Stomach (tissue), 9 donors: ENCODE data around the gene DPP6. TPM values are rescaled to one million over a fixed set of nuclear protein-coding genes. Genes with fewer than 3 reads are reported as not detected.

Experiments
- DNase-seq, 2 donors: peaks; one replicate each; pipeline versions ENCODE4 v3.0.0 to v3.0.0-alpha.2; 2013 to 2019
- H3K27ac ChIP-seq, 5 donors: fragments of 200-600 bp in 4 of 5; sonication (generic) in 4 of 5; one replicate each; pipeline ENCODE4 v1.5.1; 2013 to 2019; ENCODE audit warnings: mild to moderate bottlenecking in 1 of 5, moderate library complexity in 1 of 5
- H3K27me3 ChIP-seq, 3 donors: fragments of 200-600 bp; sonication (generic); one replicate each; pipeline ENCODE4 v1.5.1; 2017 to 2019; ENCODE audit warnings: mixed run types in 1 of 3
- H3K36me3 ChIP-seq, 4 donors: fragments of 200-600 bp; sonication (generic); 1 replicate in 3 of 4; 2 replicates in 1 of 4; pipeline ENCODE4 v1.5.1; 2016 to 2019
- H3K4me1 ChIP-seq, 4 donors: fragments of 200-600 bp; sonication (generic); one replicate each; pipeline ENCODE4 v1.5.1; 2016 to 2019
- H3K4me3 ChIP-seq, 4 donors: fragments of 200-600 bp; sonication (generic) in 3 of 4; one replicate each; pipeline ENCODE4 v1.5.1; 2016 to 2019; ENCODE audit warnings: mild to moderate bottlenecking in 1 of 4
- H3K9me3 ChIP-seq, 4 donors: fragments of 200-600 bp; sonication (generic); one replicate each; pipeline ENCODE4 v1.5.1; 2016 to 2019
- CTCF ChIP-seq, 7 experiments: fragments of 450-650 bp in 4 of 7; fragments of 200-600 bp in 3 of 7; sonication (generic) in 3 of 7; IDR thresholded peaks; one replicate each; pipeline ENCODE4 v1.5.1; 2016 to 2019; ENCODE audit warnings: antibody characterized with exemption in 7 of 7, control low read depth in 2 of 7, mild to moderate bottlenecking in 1 of 7
- EP300 ChIP-seq: sonication (generic); formaldehyde crosslinking; IDR thresholded peaks from one replicate; pipeline ENCODE4 v1.6.1; 2017; ENCODE audit warnings: antibody characterized with exemption
- POLR2A ChIP-seq, 4 donors: fragments of 450-650 bp; IDR thresholded peaks; one replicate each; pipeline ENCODE4 v1.6.1; 2016; ENCODE audit warnings: antibody characterized with exemption in 4 of 4, control low read depth in 2 of 4, mild to moderate bottlenecking in 1 of 4, moderate library complexity in 1 of 4
- POLR2AphosphoS5 ChIP-seq, 3 donors: sonication (generic); formaldehyde crosslinking; IDR thresholded peaks; one replicate each; pipeline ENCODE4 v1.6.1; 2016; ENCODE audit warnings: antibody characterized with exemption in 3 of 3
- WGBS, 5 donors: extraction: QIAGEN DNeasy Blood & Tissue Kit in 3 of 5; methylation state at CpG; one replicate each; pipeline versions ENCODE4 v1.1.5 to v1.1.7; 2013 to 2018; 5-methylcytosine and 5-hydroxymethylcytosine counted together
- intact Hi-C: fragments of 100-400 bp; cut with DNase I; formaldehyde crosslinking; loops from one replicate; pipeline ENCODE4 v1.15.1; 2023; ENCODE audit warnings: low total_unique reads
- polyA plus RNA-seq, 3 donors: library from polyadenylated mRNA; stranded (reverse); fragments of 200-250 nt; gene quantifications; one replicate each; pipeline ENCODE4 v1.2.3, GENCODE V29; 2013
- total RNA-seq, 5 donors: library from RNA; depleted of rRNA; stranded (reverse); fragments of >200 nt; gene quantifications; one replicate each; pipeline versions ENCODE4 v1.1.0 to v1.2.3, GENCODE V29; 2014 to 2016
- donor health status: healthy with polysubstance abuse.
- donor health status: Bipolar disorder and iron deficiency.
- donor health status: healthy.

Gene DPP6
- total and polyA plus RNA-seq, 8 donors = 0.15 to 29.8 (median 4.9) TPM

- no peak overlapping the region for H3K27ac ChIP-seq
- peaks cover 0 to 3% (median 0%) of the 10 kb centered on the region in 4 donors for H3K36me3 ChIP-seq
- WGBS, 5 donors = 25 to 46% (median 42%) methylated on average over 2 of the region's 2 CpGs
- H3K4me3 ChIP-seq = no peak overlapping the region
- peaks cover 0 to 5% (median 0%) of the 10 kb centered on the region in 4 donors for H3K9me3 ChIP-seq
- H3K27me3 ChIP-seq = no peaks in the 10 kb centered on the region
- DNase-seq = no peak
- no peak for TF ChIP-seq POLR2AphosphoS5 (IDR thresholded peaks at IDR 0.05)
- TF ChIP-seq CTCF (IDR thresholded peaks at IDR 0.05) = no peak
- no peak for TF ChIP-seq POLR2A (IDR thresholded peaks at IDR 0.05)
- no peak for TF ChIP-seq EP300
- H3K4me1 ChIP-seq = no peaks in the 10 kb centered on the region
- intact Hi-C loops = no loop called here
Measured at GRCh38 chr7:154442939-154443338, 390.7 kb downstream of the DPP6 start.

- Histone ChIP-seq H3K27me3 (no peaks in the 10 kb centered on the region), H3K36me3 (peaks cover 0 to 6% (median 0%) of the 10 kb centered on the region in 4 donors), H3K4me3 (no peak overlapping the region), H3K9me3 (peaks cover 0 to 10% (median 2%) of the 10 kb centered on the region in 4 donors), H3K4me1 (no peaks in the 10 kb centered on the region), H3K27ac (no peak overlapping the region)
- intact Hi-C loops = no loop called here
- no peak for TF ChIP-seq EP300
- no peak for TF ChIP-seq POLR2A (IDR thresholded peaks at IDR 0.05)
- TF ChIP-seq POLR2AphosphoS5 (IDR thresholded peaks at IDR 0.05) = no peak
- TF ChIP-seq CTCF (IDR thresholded peaks at IDR 0.05) = no peak
- 74 to 85% (median 80%) methylated on average over 6 of the region's 6 CpGs for WGBS, 5 donors
- DNase-seq = no peak
Measured at GRCh38 chr7:154450451-154450850, 398.3 kb downstream of the DPP6 start.

GRCh38 chr7:154451480-154452457, 399.6 kb downstream of the DPP6 start:
- H3K27ac ChIP-seq = no peak overlapping the region
- intact Hi-C loops = no loop called here

More at GRCh38 chr7:154451480-154452457, 399.6 kb downstream of the DPP6 start:
- H3K36me3 ChIP-seq = peaks cover 0 to 6% (median 0%) of the 10 kb centered on the region in 4 donors
- WGBS, 5 donors = 70 to 84% (median 80%) methylated on average over 12 to 15 of the region's 15 CpGs
- no peaks in the 10 kb centered on the region for H3K27me3 ChIP-seq
- no peak overlapping the region for H3K4me3 ChIP-seq
- TF ChIP-seq EP300 (no peak), CTCF (IDR thresholded peaks at IDR 0.05) (no peak), POLR2AphosphoS5 (IDR thresholded peaks at IDR 0.05) (no peak), POLR2A (IDR thresholded peaks at IDR 0.05) (no peak)
- DNase-seq = peak in 1 of 2 donors; percentile 58
- no peaks in the 10 kb centered on the region for H3K4me1 ChIP-seq
- H3K9me3 ChIP-seq = peaks cover 0 to 19% (median 2%) of the 10 kb centered on the region in 4 donors
